HG02981 (cell line): ENCODE data around the gene FLYWCH2.
"Not testable (repeated sequence)": the region's sequence is repeated elsewhere in the genome, so short reads cannot be mapped to it uniquely, and the experiment has no call there.

ENCODE experiments used
- ATAC-seq: cut with Tn5 transposase; IDR thresholded peaks from one replicate; pipeline ENCODE4 v1.9.1; 2021; ENCODE audit warnings: mild to moderate bottlenecking, moderate library complexity; ENCODE audit not compliant: unreplicated experiment

Gene FLYWCH2

GRCh38 chr16:2881783-2882649 is 999 bp upstream of the FLYWCH2 start:
- ATAC-seq = no peak

GRCh38 chr16:2883458-2883908 is 468 bp downstream of the FLYWCH2 start:
- no peak for ATAC-seq

- ATAC-seq = no peak
These were observed 1.0 kb downstream of the FLYWCH2 start for GRCh38 chr16:2884041-2884451.

DNA sequence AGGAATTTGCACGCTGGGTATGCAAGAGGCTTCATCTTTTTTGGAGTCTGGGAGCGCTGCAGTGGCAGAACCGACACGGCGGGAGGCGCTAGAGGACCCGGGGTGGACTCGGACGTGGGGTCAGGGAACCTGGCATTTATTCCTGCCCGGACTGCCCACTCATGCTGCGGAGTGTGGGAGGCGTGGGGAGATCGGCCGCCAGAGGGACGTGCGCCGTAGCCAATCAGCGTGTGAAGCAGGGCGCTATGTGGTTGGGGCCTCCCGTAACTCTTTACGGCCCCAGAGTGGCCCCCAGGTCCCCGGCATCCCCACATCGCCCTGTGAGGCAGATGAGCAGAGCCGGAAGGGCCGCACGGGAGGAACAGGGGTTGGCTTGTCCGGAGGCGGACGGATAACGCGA is 11.2 kb downstream of the FLYWCH2 start:
- ATAC-seq = no peak

GRCh38 chr16:2895813-2896212 is 12.8 kb downstream of the FLYWCH2 start:
- no peak for ATAC-seq

GRCh38 chr16:2896480-2897010 is 13.5 kb downstream of the FLYWCH2 start:
- ATAC-seq = no peak

DNA sequence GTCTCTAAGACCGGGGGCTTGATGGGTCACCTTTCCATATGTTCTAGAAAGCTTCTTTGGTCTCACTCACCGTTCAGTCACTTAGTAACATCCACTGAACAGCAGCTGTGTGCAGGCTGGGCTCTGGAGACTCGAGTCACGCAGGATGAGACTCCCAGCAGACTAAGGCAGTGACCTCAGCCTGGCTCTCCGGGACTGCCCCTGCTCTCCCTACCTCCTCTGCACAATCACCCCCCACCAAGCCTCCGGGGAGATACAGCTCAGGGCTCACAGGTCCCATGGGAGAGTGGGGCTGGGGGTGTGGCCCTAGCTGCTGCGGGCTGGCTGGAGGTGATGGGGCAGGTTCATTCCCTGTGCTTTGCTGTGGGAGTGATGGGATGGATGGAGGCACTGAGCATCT is 14.1 kb downstream of the FLYWCH2 start:
- peak; percentile 71 for ATAC-seq

- ATAC-seq = no peak
These were observed 16.0 kb downstream of the FLYWCH2 start for GRCh38 chr16:2898831-2899563.

GRCh38 chr16:2899564-2900072 is 16.6 kb downstream of the FLYWCH2 start:
- no peak for ATAC-seq

GRCh38 chr16:2900526-2901075 is 17.6 kb downstream of the FLYWCH2 start:
- ATAC-seq = no peak

DNA sequence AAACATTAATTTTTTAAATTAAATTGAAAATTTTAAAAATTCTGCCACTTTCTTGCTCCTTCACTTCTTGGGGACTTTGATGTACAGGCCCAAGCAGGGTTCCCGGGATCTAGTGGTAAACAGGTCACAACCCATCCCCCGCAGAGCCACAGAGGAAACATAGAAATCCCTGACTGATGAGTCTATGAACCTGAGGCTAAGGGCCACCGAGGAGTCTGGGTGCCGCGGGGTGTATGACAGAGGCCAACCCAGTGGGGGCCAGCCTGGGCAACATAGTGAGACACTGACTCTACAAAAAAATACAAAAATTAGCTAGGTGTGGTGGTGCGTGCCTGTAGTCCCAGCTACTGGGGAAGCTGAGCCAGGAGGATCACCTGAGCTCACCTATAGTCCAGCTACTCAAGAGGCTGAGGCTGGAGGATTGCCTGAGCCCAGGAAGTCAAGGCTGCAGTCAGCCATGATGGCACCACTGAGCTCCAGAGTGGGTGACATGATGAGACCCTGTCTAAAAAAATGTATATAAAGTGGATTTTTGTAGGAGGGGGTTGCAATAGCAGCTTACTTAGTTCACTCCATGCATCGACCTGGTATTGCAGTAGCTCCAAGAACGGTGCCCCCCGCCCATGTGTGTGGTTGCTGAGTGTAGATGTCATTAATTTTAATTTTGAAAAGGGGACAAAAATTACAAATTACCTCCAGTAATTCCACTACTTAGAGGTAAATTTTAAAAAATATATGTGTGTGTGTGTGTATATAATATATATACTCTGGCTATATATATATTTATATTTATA is 19.5 kb downstream of the FLYWCH2 start:
- no peak for ATAC-seq

- ATAC-seq = peak; percentile 38
These were observed 21.3 kb downstream of the FLYWCH2 start for GRCh38 chr16:2904100-2904921.

- no peak for ATAC-seq
These were observed 21.9 kb downstream of the FLYWCH2 start for GRCh38 chr16:2904922-2905240.

- peak; percentile 66 for ATAC-seq
These were observed 22.4 kb downstream of the FLYWCH2 start for GRCh38 chr16:2905241-2905987.

DNA sequence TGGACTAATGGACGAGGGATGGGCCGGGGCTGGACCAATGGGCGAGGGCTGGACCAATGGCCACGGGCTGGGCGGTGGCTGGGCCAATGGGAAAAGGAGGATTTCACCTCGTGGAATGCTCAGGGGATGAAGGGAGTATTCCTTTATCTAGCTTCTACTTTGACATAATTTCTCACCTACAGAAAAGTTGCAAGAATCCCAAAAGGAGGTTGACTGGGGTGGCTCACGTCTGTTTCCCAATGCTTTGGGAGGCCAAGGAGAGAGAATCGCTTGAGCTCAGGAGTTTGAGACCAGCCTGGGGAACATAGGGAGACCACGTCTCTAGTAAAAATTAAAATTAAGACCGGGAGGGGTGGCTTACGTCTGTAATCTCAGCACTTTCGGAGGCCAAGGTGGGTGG is 23.0 kb downstream of the FLYWCH2 start:
- no peak for ATAC-seq

GRCh38 chr16:2907084-2907753 is 24.2 kb downstream of the FLYWCH2 start:
- ATAC-seq = not testable (repeated sequence)

GRCh38 chr16:2910441-2910969 is 27.5 kb downstream of the FLYWCH2 start:
- ATAC-seq = no peak

DNA sequence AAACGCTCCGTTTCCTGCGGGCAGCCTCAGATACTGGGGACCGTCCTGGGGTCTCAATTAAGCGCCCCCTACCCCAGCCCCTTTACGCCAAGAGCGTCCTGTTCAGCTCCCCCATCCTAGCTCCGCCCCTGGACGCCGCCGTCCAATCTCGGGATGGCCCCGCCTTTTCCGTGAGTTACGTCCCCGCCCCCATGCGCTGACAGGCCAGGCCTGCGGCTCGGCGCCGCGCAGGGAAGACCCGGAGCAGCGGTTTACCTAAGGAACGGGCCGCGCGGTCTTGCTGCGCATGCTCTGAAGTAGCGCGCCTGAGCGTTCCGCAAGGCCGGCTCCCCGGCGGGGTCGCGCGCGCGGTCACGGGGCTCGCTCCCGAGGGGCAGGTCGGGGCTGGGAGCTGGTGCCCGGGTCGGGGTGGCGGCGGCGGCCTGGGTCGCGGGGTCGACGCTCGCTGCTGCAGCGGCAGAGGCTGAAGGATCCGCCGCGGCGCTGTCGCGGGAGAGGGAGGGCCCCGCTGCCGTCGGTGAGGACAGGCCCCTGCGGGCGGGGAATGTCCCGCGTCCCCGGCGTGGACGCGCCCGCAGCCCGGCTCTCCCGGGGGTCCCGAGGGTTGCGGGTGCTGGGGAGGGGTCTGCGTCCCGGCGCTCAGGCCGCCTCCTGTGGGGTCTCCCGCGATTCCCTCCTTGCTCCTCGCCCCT is 28.8 kb downstream of the FLYWCH2 start, which contains the start of gene FLYWCH1:
Gene FLYWCH1, plus strand, starts transcription at position 294 of the 692 bp plus-strand sequence. CDS start 17,755 bp downstream, outside the sequence.
- peak; percentile 95 for ATAC-seq
